H1 (cell line): ENCODE measurements around the gene SAPCD1. TPM values are rescaled to one million over a fixed set of nuclear protein-coding genes. Genes with fewer than 3 reads are reported as not detected.

Experiments
- EZH2 ChIP-seq: fragments of 200-600 bp; sonication (generic); IDR thresholded peaks from 2 replicates; pipeline ENCODE4 v1.7.1; 2012; ENCODE audit warnings: low read depth, mild to moderate bottlenecking, moderate library complexity, low read length, inconsistent platforms; ENCODE audit not compliant: severe bottlenecking
- polyA plus RNA-seq, 7 experiments: library from polyadenylated mRNA; depleted of rRNA in 3 of 7; stranded (reverse) in 5 of 7; unstranded in 2 of 7; fragments of >200 nt in 5 of 7; fragments of 200-250 nt in 2 of 7; gene quantifications; 1 replicate in 5 of 7; 2 replicates in 1 of 7; 4 replicates in 1 of 7; pipeline versions ENCODE4 v1.2.1 to v1.2.3, GENCODE V29; 2011 to 2013; ENCODE audit warnings: missing spikeins in 2 of 7, mixed read lengths in 2 of 7
- total RNA-seq: library from RNA; stranded (reverse); fragmentation: NEBNext Ultra II Directional; extraction: Animal tissue kit (Norgen Biotek cat#: 25700); gene quantifications from 2 replicates; pipeline ENCODE4 v1.2.1, GENCODE V29; 2021

SAPCD1 gene
- total and polyA plus RNA-seq, 2 of the 8 experiments (the other 6 are each of a cell fraction or from before 2014, with no cell fraction given), result 3.1 to 5.9 TPM

DNA sequence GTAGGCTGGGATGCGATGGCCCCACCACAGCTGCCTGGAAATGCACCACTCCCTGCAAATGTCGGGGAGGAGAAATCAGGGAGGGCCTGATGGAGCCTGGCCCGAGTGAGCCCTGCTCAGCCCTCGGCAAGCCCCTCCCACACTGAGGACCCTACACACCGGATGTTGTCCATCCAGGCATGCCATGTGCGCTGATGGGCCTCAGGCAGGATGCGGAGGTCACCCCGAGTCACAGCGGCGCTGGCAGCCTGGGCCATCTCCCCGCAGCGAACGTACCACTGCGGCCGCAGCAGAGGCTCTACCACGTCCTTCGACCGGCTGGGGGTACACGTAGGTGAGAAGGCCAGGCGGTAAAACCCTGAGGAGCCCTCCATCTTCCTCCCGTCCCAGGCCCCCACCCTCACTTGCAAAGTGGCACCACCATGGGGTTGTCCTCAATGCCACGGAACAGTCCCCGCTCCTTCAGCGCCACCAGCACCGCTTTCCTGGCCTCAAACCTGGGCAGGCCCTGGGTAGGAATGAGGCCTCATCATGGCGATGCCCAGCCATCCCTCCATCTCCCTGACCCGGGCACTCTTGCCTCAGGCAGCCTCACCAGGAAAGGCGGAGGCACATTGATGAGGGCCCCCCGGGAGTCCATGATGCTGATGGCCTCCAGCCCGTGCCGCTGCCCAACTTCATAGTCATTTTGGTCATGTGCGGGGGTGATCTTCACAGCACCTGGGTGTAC lies 19.8 kb downstream of the SAPCD1 start (continued):
- no peak for TF ChIP-seq EZH2
